Measurements from ENCODE around the gene BRAF.
"Not testable (repeated sequence)": the region's sequence is repeated elsewhere in the genome, so short reads cannot be mapped to it uniquely, and the experiment has no call there.

Gene BRAF

DNA sequence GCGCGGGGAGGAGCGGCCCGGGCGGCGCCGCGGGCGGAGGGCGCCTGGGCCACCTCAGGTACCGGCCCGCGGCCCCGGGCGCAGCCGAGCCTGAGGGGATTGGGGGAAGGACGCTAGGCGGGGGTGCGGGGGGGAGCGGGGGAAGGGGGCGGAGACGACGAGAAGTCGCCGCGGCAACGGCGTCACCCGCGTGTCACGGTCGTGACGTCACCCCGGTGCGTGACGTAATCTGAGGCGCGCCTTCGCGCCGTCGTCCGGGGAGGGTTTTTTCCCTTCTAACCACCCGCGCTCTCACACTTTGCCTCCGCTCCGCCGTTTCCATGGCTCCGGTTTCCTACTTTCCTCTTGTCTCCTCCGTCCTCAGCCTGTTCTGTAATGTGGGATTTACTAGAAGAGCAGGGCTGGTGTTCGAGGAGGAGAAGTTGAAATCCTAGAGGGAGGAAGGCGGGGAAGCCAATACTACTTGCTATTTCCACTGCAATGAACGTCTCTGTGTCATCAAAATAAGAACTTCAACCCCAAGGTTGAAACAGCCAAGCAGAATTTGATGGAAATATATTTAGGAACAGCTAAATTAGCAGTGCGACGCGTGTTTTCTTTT, at the start of gene BRAF:
Gene BRAF (minus strand): TSS at position 109 of the 601 bp plus-strand sequence. CDS start 226 bp downstream, outside the sequence.
- no peaks in the 10 kb centered on the region for H3K9me3 Mint-ChIP-seq
- H3K4me3 Mint-ChIP-seq = peak within 1 kb of the TSS; percentile 99
- no peaks in the 10 kb centered on the region for H3K27me3 Mint-ChIP-seq
- peak within 1 kb of the TSS; percentile 100 for H3K27ac Mint-ChIP-seq
- H3K36me3 Mint-ChIP-seq = no peaks in the 10 kb centered on the region
- peaks cover 19% of the 10 kb centered on the region for H3K4me1 Mint-ChIP-seq

DNA sequence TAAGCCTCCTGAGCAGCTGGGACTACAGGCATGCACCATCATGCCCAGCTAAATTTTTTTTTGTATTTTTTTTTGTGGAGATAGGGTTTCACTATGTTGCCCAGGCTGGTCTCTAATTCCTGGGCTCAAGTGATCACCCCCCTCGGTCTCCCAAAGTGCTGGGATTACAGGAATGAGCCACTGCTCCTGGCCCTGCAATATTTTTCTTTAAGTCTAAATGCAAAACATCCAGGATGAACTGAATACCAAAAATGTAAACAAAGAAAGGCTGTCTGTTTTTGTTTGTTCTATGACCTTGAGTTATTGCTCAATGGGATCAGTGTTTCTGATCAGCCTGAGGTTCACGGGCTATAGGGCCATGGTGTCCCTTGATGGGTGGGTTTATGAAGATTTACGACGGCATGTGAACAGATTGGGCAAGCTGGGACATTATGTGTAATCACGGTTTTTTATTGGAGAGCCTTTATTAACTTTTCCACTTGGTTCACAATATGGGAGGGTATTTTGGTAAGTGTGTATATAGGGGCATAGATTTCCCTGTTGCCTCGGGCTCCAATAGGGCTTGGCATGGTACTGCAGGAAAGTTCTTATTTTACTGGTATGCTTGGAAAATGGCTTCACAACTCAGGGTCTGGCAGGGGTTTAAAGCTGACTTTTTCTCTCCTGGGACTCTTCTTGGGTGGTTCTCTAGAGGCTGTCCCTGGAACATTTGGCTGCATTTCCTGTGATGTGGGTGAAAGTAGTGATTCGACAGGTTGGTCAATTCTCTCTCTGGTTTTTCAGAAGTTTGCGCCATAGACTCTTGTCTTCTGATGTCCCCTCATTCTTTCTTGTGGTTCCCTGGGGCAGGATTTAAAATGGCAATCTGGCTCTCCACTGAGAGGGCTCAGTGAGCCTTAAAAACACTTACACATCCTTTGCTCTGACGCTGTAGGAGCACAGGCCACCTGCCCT, 48.4 kb upstream of the BRAF start:
- Mint-ChIP-seq H3K27ac (no peak overlapping the region), H3K27me3 (no peaks in the 10 kb centered on the region), H3K4me3 (no peak overlapping the region), H3K9me3 (no peaks in the 10 kb centered on the region), H3K4me1 (peaks cover 4% of the 10 kb centered on the region), H3K36me3 (no peaks in the 10 kb centered on the region)

DNA sequence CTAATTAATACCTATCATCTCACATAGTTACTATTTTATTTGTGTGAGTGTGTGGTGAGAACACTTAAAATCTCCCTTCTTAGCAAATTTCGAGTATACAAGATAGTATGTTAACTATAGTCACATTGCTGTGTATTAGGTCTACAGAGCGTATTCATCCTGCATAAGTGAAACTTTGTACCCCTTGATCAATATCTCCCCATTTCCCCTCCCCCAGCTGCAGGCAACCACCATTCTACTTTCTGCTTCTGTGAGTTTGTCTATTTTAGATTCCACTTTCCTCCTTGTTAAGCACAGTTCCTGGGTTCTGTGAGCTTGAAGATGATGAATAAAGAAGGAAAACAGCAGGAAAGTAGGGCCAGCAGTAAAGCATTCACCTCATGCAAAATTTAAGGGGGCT, 47.6 kb upstream of the BRAF start:
- no peak overlapping the region for H3K4me3 Mint-ChIP-seq
- H3K4me1 Mint-ChIP-seq = peaks cover 2% of the 10 kb centered on the region
- H3K27ac Mint-ChIP-seq = no peak overlapping the region
- H3K9me3 Mint-ChIP-seq = no peaks in the 10 kb centered on the region
- no peaks in the 10 kb centered on the region for H3K36me3 Mint-ChIP-seq
- H3K27me3 Mint-ChIP-seq = no peaks in the 10 kb centered on the region

DNA sequence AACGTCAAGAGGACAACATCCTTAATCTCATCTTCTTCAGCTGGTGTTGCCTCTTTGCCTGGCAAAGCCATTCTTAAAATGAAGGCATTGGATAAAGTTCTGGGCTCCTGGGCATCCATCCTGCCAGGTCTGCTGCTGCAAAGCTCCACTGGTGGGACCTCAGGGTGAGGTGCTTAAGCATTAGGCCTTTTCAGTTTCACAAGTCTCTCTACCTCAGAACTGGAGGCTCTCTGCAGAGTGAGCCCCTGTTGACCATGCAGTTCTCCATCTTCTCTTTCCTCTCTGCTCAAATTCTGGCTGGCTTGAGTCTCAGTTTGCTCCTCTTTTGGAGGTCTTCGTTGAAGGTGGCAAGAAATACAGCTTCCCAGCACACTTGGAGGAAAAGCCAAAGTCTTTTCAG, 42.7 kb upstream of the BRAF start:
- no peak overlapping the region for H3K4me3 Mint-ChIP-seq
- H3K9me3 Mint-ChIP-seq = no peaks in the 10 kb centered on the region
- no peaks in the 10 kb centered on the region for H3K4me1 Mint-ChIP-seq
- H3K27me3 Mint-ChIP-seq = no peaks in the 10 kb centered on the region
- H3K27ac Mint-ChIP-seq = no peak overlapping the region
- no peaks in the 10 kb centered on the region for H3K36me3 Mint-ChIP-seq

DNA sequence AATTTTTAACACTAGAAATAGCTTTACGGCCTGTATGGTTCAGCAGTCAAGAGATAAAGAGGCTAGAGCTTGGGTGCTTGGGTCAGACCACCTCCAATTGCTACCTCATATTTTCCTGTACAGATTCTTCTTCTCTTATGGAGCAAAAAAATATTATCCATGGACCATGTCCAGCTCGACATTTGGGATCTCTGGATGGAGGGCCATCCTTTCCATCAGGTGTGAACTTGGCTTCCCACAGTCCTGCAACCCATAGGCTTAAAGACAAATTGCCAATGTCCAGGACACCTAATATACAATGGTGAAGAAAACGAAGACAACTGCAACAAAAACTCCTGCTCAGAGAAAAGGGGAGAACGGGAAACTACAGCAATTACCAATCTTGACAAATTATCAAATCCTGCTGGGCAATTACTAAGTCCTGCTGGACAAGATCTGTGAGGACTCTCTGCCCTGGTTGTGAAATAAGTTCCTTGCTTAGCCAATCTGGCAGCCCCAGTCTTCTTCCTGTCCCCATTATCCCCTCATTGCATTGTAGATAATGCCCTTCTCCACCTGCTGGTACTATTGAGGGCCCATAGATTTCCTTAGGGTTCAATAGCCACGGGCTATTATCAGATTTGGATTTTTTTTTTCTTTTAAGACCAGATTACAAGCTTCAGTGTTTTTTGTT, 42.0 kb upstream of the BRAF start:
- H3K36me3 Mint-ChIP-seq = no peaks in the 10 kb centered on the region
- H3K27ac Mint-ChIP-seq = no peak overlapping the region
- no peaks in the 10 kb centered on the region for H3K4me1 Mint-ChIP-seq
- no peaks in the 10 kb centered on the region for H3K9me3 Mint-ChIP-seq
- no peak overlapping the region for H3K4me3 Mint-ChIP-seq
- H3K27me3 Mint-ChIP-seq = no peaks in the 10 kb centered on the region

DNA sequence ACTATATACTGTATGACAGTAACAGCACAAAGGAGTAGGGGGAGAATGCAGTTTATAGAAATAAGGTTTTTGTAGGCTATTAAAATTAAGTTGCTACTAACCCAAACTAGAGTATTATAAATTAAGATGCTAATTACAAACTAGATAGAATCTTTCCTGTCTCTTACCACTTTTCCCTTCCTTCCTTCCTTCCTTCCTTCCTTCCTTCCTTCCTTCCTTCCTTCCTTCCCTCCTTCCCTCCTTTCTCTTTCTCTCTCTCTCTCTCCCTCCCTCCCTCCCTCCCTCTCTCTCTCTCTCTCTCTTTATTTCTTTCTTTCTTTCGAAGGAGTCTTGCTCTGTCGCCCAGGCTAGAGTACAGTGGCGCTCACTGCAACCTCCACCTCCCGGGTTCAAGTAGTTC, 36.4 kb upstream of the BRAF start:
- no peaks in the 10 kb centered on the region for H3K9me3 Mint-ChIP-seq
- H3K36me3 Mint-ChIP-seq = no peaks in the 10 kb centered on the region
- no peaks in the 10 kb centered on the region for H3K27me3 Mint-ChIP-seq
- H3K4me3 Mint-ChIP-seq = no peak overlapping the region
- H3K27ac Mint-ChIP-seq = no peak overlapping the region
- H3K4me1 Mint-ChIP-seq = no peaks in the 10 kb centered on the region

DNA sequence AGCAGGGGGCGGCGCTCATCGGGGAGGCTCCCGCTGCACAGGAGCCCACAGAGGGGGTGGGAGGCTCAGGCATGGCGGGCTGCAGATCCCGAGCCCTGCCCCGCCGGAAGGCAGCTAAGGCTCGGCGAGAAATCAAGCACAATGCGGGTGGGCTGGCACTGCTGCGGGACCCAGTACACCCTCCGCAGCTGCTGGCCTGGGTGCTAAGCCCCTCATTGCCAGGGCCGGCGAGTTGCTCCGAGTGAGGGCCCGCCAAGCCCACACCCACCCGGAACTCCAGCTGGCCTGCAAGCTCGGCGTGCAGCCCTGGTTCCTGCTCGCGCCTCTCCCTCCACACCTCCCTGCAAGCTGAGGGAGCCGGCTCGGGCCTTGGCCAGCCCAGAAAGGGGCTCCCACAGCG, 32.3 kb upstream of the BRAF start:
- H3K4me3 Mint-ChIP-seq, H3K27ac Mint-ChIP-seq, H3K27me3 Mint-ChIP-seq, H3K4me1 Mint-ChIP-seq, H3K36me3 Mint-ChIP-seq, H3K9me3 Mint-ChIP-seq: not testable (repeated sequence)

DNA sequence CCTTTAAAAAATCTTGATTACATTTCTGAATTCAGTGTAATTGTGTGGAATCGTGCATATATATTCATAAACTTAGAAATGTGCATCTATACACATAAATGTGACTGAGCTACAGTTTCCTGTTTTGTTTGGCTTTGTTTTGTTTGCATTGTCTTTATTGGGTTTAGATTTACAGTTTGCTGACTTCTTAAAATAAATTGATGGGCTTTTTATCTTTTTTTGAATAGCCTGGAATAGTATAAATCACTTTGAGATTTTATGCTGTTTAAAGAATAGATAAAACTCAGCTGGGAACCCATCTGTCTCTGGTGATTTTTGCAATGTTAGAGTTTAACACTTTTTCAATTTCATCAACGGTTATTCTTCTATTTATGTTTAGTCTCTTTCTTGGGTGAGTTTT, 21.2 kb upstream of the BRAF start:
- H3K27me3 Mint-ChIP-seq = no peaks in the 10 kb centered on the region
- no peaks in the 10 kb centered on the region for H3K4me1 Mint-ChIP-seq
- no peak overlapping the region for H3K4me3 Mint-ChIP-seq
- no peaks in the 10 kb centered on the region for H3K36me3 Mint-ChIP-seq
- H3K9me3 Mint-ChIP-seq = no peaks in the 10 kb centered on the region
- H3K27ac Mint-ChIP-seq = no peak overlapping the region

DNA sequence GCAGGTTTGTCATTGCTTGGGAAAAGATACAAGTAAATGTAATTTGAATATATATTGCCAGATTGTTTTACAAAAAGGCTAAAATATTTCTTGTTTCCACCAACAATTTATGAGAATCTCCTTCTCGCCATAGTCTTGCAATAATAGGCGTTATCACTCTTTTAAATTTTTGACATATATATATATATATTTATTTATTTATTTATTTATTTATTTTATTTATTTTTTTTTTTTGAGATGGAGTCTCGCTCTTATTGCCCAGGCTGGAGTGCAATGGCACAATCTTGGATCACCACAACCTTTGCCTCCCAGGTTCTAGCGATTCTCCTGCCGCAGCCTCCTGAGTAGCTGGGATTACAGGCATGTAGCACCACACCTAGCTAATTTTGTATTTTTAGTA, 17.5 kb upstream of the BRAF start:
- not testable (repeated sequence) for H3K4me1 Mint-ChIP-seq, H3K36me3 Mint-ChIP-seq, H3K4me3 Mint-ChIP-seq, H3K27me3 Mint-ChIP-seq, H3K27ac Mint-ChIP-seq, H3K9me3 Mint-ChIP-seq

DNA sequence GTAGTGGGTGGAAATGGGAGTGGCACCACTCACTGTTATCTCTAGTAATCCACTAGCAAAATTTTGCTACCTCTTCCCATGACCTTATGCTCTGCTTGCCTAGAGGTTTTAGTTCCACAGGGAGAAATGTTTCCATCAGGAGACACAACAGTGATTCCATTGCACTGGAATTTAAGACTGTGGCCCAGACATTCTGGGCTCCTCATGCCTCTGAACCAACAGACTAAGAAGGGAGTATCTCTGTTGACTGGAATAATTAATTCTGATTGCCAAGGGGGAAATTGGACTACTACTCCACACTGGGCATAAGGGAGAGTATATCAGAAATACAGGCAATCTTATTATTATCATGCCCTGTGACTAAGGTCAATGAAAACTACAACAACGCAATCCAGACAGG, 16.2 kb upstream of the BRAF start:
- Mint-ChIP-seq H3K27me3 (no peaks in the 10 kb centered on the region), H3K27ac (no peak overlapping the region), H3K4me1 (no peaks in the 10 kb centered on the region), H3K9me3 (no peaks in the 10 kb centered on the region), H3K36me3 (no peaks in the 10 kb centered on the region), H3K4me3 (no peak overlapping the region)

DNA sequence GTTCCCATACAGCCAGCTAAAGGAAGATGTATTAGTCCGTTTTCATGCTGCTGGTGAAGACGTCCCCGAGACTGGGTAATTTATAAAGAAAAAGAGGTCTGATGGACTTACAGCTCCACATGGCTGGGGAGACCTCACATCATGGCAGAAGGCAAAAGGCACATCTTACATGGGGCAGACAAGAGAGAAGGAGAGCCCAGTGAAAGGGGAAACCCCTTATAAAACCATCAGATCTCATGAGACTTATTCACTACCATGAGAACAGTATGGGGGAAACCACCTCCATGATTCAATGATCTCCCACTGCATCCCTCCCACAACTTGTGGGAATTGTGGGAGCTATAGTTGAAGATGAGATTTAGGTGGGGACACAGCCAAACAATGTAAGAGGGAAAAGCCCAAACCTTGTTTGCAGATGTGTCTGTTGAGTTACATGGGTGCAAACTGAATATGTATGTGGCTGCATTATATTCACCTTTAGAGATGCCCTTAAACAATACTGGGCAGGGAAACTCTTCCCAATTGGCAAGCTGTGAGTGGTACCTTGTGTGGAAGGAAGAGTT, 13.1 kb upstream of the BRAF start:
- no peak overlapping the region for H3K4me3 Mint-ChIP-seq
- no peaks in the 10 kb centered on the region for H3K4me1 Mint-ChIP-seq
- no peaks in the 10 kb centered on the region for H3K36me3 Mint-ChIP-seq
- no peak overlapping the region for H3K27ac Mint-ChIP-seq
- no peaks in the 10 kb centered on the region for H3K9me3 Mint-ChIP-seq
- H3K27me3 Mint-ChIP-seq = no peaks in the 10 kb centered on the region

DNA sequence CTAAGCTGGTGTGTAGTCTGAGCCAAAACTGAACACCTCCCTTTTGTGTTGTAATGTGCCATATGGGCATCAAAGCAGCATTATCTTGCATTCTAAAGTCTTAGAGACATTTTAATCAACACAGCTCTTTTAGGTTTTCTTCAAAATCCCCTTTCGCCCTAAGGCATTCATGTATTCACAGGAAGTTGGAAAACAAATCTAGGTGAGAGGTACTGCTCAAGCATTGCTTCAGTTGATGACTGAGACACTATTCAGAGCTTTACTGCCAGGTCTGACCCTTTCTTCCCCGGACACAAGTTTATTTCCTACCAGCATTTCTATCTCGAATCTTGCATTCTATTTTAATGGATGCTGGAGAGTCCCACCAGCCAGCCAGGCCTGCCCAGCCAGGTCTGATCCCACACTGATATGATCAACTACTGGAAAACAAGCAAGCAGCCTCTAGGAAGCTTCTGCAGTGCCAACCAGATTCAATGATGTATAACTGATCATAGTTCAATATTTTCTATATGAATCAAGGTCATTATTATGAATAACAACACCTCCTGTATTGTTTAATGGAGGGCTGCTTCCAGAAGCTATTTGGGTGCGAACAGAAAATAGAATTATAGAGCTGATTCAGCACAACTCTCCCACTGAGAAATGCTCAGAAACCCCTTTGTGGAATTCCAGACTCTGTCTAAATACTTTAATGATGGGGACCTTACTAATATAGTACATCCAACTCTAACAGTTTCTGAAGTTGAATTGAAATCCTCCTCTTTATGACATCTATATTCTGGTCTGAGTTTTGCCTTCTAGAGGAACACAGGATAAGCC, 4.0 kb upstream of the BRAF start:
- Mint-ChIP-seq H3K4me1 (peaks cover 19% of the 10 kb centered on the region), H3K27ac (no peak overlapping the region), H3K36me3 (no peaks in the 10 kb centered on the region), H3K27me3 (no peaks in the 10 kb centered on the region), H3K9me3 (no peaks in the 10 kb centered on the region), H3K4me3 (no peak overlapping the region)

DNA sequence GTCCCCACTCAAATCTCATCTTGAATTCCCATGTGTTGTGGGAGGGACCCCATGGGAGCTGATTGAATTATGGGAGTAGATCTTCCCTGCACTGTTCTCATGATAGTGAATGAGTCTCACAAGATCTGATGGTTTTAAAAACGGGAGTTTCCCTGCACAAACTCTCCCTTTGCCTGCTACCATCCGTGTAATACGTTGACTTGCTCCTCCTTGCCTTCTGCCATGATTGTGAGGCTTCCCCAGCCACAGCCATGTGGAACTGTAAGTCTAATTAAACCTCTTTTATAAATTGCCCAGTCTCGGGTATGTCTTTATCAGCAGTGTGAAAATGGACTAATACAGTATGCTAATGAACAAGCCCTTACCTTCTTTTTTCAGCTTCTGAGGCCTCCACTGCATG, 3.2 kb upstream of the BRAF start:
- H3K4me1 Mint-ChIP-seq = peaks cover 19% of the 10 kb centered on the region
- H3K36me3 Mint-ChIP-seq, H3K4me3 Mint-ChIP-seq, H3K27ac Mint-ChIP-seq, H3K27me3 Mint-ChIP-seq, H3K9me3 Mint-ChIP-seq: not testable (repeated sequence)

DNA sequence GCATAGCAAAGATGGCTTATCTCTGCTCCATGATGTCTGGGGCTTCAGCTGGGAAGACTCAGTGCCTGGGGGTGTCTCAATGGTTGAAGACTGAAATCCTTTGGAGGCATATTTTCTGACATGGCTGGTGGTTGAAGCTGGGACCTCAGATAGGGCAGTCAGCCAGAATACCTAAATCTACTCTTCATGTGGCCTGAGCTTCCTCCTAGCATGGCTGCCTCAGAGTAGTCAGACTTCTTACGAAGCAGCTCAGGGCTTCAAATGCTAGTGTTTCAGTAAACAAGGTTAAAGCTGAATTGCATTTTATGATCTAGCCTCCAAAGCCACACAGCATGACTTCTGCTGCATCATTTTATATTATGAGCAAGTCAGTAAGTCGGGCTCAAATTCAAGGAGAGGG, 2.6 kb upstream of the BRAF start:
- Mint-ChIP-seq H3K4me1 (peaks cover 19% of the 10 kb centered on the region), H3K27ac (no peak overlapping the region), H3K4me3 (no peak overlapping the region), H3K36me3 (no peaks in the 10 kb centered on the region), H3K9me3 (no peaks in the 10 kb centered on the region), H3K27me3 (no peaks in the 10 kb centered on the region)
